ENCODE data around the gene BBX.

Gene BBX

DNA sequence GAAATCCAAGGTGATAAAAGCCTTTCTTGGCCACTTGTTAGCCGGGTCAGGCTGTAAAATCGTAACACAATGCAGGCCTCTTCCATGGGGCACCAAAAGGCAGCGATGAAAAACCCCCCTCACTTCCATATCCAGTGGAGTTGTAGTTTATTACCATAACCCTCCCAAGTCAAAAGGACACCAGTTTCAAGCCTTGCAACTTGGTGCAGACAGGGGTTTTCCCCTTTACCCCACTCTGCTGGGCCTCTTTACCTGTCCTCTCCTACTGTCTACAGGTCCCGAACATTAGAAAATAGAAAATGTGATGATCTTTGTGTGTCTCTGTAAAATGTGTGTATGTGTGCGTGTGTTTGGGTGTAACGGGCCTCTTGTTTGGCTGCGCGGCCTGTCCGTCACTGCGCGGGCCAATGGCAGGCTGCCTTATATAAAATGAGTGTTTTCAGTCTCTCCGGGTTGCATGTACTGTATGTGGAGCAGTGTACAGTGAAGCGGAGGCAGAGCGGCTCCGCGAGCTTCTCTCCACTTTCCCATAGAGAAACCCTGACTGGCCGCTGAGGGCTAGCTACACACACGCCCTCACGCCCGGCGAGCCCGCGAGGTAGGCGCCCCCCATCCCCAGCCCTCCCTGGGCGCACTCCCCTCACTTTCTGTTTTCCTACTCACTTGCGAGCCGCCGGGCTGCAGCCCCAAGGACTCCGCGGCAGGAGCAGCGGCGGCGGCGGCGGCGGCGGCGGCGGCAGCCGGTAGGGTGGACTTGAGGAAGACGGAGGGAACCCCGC, at the start of gene BBX:
Gene BBX (plus strand): TSS at position 453 of the 779 bp plus-strand sequence. CDS start 187,499 bp downstream, outside the sequence.
- DNase-seq, result peak; percentile 98

DNA sequence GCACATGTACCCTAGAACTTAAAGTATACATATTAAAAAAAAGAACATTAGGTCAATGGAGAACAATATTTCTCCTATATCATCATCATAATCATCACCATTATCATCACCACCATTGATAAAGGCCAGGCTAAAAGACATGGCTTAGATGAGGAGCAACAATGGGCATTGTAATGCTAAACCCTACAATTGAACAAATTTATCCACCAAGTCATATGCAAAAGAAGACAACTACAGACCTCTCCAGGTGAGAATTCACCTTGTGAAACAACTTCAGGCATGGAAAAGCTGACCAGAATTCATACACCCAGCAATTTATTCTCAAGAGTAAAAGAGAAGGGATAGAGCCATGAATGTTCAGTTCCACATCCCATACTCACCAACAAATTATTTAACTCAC, 46.3 kb upstream of the BBX start:
- DNase-seq, result no peak

DNA sequence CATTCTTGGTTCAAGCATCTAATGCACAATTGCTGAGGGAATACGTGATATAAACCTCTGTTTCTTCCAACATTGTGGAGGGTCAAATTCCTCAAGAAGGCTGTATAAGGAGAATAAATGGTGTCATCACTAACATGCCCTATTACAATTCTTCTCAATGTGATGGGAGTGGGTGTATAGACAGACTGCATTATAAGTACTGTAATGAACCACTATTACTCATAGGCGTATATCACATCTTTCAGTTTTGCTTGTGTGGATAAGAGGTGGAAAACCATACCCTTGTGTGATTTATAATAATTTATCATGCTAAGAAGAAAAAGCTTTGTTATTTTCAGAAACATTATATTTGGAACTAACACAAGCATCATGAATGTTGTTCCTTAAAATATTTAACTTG, 35.3 kb upstream of the BBX start:
- no peak for DNase-seq

DNA sequence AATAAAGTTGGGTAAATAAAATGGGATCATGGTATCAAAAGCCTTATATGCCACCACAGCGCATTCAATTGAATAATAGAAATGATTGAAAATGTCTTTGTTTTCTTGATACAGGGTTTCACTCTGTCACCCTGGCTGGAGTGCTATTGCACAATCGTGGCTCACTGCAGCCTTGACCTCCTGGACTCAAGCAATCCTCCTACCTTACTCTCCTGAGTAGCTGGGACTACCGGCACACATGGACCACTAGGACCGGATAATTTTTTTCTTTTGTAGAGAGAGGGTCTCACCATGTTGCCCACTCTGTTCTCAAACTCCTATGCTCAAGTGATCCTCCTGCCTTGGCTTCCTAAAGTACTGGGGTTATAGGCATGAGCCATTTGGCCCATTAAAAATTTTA, 33.8 kb upstream of the BBX start:
- DNase-seq, result no peak

DNA sequence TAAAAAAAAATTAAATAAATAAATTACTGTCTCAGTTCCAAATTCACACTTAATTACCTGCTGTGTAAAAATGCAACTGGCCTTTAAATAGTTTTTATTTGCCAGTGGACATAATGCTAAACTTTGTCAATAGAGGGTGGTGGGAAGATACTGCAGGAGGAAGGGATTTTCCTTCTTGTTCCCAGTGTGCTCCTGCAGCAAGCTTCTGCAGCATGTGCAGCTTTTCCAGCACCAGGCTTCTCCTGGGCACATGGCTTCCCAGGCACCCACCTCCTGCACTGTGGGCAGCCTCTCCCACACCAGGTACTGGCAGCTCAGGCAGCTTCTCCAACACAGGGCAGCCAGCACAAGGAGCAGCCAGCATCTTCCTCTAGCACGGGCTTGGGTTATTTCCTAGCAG, 29.6 kb upstream of the BBX start:
- DNase-seq, result no peak

DNA sequence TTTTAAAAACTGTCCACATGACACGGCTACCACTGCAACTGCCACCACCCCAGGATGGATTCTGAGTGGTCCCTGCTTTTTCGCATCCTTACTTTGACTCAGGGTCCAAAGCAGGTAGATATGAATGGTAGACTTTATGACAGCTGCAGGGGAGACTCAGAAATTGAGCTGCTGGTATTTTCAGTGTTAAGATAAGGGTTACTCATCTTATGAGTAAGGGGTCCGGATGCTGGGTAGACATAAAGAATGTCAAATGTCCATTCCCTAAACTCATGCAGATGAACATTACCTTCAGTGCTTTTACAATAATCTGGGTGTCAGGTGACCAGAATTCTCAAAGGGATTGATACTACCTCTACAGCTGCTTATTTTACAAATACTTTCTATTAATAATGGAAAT, 25.9 kb upstream of the BBX start:
- DNase-seq, result no peak

DNA sequence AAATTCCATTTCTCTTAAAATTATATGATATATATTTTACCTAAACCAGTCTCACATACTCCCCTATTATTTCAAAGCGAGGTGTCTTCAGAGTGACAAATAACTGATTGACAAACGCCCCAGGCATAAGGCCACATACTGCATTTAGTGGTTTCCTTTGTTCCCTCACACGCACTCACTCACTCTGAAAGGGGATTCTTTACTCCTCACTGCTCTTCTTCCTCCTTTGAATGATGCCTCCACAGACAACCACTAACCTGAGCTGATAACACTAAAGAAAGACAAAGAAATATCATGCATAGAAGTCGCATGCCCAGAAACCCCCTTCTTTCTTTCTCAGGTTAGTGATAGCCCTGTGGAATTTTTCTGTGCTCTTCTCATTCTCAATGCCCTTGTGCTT, 24.1 kb upstream of the BBX start:
- no peak for DNase-seq

DNA sequence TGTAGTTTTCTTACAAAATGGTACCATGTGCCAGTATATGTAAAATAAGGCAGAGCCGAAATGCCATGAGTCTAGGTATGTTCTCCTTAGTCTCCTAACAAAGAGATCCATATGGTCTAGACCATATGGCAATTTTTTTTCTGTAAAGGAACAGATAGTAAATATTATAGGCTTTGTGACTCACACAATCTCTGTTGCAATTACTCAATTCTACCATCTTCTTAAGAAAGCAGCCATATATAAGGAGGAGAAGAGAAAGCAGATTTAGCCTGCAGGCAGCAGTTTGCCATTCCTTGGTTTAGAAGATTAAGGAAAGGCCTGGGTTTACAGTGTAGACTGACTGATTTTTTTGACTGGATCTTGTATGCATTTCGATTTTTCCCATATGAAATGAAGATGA, 16.3 kb upstream of the BBX start:
- no peak for DNase-seq

DNA sequence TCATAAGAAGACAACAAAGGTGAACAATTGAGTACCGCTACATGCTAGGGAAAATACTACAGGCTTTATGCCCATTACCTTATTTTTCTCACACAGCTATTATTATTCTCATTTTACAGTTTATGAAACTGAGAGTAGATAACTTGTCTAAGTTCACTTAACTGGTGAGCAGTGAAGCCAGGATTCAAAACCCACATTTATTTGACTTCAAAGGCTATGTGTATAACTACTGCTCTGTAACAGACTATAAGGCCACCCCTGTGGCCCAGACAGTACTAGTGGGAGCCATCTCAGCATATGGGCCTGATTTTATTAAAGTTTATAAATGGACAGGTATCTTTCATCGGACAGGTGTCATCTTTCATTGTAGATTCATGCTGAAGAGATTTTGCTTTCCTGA, 14.4 kb upstream of the BBX start:
- no peak for DNase-seq

DNA sequence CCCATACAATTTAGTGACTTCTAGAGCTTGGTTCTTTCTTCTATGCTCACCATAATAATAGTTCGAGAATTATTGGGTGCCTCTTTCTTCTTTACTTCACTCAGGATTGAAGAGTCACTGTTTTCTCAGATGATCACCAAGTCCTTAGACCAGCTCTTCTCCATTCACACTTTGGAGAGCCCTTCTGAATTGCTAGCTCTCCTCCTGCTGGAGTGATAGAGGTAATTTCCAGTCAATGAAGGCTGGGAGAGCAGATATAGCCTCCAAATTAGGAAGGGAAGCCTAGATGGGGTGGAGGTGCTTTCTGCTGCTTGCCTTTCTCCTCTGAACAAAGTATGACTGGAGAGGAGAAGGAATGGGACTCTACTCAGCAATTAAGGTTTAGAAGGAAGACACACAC, 10.7 kb upstream of the BBX start:
- DNase-seq, result no peak

DNA sequence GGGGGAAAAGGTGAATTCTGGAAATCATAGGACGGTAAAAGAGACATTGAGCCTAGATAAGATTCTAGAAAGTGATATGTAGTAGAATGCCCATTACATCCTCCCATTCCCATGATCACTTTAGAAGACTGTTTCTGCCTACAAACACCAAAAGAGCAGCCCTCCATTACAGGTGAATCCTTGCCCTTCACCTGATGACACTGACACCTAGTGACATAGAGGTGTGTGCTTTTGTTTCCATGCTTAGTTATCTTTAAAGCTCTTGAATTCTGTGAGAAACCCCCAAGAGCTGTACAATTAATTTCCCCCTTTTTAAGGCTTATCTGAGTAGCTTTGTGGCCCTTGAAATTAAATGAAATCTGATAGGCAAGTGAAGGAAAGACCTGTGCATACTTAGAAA, 8.3 kb upstream of the BBX start:
- DNase-seq, result no peak

DNA sequence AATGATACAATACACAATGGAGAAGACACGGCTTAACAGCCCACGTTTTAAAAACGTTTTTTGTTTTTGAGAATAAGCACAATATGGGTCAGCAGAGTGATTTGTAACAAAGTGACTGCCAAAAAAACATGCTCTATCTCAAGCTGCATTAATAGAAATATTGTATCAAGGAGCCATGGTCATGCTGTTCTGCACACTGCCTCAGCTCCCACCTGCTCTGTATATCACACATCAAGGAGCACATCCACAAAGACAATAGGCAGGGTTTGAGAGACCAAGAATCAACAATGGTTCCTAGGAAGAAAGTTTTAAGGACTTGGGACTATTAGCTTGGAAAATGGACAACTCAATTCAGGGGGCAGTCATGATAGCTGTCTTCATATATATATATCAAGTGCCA, 6.3 kb upstream of the BBX start:
- no peak for DNase-seq

DNA sequence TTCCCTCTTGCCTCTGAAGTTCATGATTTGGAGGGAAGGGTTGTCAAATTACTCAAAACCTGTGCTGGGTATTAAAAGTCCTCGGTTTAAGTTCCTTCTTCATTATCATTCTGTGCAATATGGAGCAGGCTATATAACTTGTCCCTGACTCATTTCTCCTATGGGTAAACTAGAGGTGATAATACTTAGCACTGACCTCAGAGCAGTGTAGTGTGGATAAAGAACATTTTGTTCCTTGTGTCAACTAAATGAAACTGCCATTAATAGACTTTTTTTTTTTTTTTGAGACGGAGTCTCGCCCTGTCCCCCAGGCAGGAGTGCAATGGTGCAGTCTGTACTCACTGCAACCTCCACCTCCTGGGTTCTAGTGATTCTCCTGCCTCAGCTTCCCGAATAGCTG, 2.2 kb upstream of the BBX start:
- DNase-seq, result no peak

DNA sequence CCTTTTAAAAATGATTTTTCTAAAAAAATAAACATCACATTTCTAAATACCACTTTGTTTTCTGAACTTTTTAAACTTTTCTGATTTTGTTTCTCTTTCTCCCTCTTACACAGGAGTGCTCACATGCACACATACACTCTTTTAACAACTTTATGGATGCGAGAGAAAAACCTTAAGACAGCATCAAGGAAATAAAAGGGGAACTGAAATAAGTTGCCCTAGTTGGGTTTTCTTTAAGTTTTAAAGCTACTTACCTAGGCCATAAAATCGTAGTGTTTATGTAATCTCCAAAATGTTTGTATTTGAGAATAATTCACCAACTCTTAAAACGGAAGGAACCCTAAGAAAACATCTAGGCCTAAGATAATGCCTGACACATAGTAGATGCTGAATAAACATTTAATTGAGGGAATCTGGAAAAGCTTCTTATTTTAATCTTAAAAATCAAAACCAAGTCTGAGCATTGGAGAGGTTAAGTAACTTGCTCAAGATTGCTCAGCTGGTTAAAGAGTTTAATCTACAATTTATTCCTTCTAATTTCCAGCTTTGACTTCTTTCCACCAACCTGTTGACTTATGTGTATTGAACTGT, 1.2 kb upstream of the BBX start:
- no peak for DNase-seq

DNA sequence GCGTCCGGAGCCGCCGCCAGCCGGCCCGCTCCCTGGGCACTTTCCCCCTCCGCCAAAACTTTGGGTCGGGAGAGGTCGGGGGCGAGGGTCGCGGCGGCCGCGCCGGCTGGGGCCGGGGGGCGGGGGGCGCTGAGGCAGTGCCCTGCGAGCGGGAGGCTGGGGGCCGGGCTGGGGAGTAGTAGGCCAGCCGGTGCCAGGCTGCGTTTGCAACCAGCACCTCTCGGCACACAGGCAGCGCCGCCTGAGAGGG, 452 bp downstream of the BBX start:
- no peak for DNase-seq

DNA sequence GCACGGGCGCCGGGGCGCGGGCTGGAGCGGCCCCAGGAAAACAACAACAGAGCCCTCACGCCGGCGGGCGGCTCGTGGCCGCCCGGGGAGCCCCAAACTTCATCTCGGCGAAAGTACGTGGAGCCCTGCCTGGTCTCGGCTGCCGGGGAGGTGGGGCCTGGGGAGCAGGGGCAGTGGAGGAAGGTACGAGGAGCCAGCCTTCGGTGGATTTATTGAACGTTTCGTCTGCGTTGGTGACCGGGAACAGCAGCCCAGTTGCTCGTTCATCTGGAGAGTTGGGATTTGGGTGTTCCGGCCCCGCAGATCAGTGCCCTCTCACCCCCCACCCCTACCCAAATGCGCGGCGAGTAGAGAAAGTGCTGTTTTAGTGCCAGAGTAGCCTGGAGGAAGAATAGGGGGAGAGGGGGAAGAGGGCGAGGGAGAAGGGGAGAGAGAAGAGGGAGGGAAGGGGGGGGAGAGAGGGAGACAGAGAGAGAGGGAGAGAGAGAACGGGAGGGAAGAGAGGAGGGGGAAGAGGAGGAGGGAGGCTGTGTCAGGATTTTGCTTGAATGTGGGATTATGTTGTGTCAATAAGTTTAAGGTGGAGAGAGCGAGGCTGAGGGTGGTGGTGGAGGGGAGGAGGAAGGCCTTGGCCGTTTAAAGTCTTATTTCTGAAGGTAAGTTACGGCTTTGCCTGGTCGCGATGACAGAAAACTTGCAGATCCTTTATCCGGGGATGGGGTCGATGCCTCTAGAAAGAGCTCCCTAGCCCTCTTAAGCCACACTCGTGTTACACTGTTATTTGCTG, 970 bp downstream of the BBX start:
- peak; percentile 74 for DNase-seq

DNA sequence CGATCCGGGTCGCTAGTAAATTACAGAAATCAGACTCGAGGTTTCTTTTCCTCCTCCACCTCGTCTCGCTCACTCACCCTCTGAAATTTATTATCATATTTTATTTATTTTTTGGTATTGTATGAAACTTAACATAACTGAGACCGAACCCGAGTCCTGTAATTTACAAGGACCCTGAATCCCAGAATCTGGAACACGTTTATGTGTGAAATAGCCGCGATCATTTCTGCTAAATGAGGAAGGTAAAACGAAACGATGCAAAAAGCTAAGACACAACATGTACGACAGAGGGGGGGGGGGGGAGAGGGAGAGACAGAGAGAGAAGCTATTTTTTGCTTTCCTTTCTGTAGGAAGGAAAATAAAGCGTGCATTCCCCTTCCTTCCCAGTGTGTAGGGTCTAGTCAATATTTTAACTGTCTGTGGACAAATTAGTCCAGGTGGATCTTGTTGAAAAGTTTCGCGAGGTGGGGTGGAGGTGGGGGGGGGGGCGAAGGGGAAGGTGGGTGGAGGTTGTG, 1.6 kb downstream of the BBX start:
- DNase-seq, result no peak

DNA sequence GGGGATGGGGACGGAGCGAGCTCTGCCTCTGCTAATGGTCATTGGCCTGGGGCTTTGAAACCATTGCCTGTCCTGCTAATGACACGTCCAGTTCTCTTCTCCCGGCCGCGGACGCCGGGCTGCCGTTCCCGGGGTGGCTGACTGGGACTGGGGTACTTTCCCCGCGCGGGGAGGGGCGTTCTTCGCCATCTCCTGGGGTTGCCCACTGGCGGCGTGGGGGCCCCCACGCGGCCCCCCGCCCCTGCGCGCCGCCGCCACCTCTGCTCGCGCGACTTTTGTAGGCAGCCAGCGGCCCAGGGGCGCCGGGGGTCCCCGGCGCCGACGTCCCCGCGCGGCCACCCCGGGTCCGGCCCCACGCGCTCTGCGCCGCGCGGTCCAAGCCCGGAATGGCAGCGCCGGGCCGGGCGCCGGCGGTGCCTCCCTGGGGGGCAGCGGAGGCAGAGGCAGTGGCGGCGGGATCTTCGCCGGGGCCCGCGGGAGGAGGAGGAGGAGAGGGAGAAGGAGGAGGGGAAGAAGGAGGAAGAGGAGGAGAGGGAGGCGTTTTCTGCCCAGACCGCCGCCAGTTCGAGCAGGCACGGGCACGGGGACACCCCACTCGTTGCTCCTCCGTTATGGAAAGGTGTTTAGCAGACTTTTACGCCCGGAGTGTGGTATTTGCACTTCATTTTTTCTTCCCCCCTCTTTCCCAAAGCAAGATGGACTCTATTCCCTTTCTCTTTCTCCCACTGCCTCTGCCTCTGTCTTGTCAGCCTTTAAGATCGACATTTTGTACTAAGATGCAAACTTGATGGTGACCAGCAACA, 2.3 kb downstream of the BBX start:
- peak; percentile 62 for DNase-seq

DNA sequence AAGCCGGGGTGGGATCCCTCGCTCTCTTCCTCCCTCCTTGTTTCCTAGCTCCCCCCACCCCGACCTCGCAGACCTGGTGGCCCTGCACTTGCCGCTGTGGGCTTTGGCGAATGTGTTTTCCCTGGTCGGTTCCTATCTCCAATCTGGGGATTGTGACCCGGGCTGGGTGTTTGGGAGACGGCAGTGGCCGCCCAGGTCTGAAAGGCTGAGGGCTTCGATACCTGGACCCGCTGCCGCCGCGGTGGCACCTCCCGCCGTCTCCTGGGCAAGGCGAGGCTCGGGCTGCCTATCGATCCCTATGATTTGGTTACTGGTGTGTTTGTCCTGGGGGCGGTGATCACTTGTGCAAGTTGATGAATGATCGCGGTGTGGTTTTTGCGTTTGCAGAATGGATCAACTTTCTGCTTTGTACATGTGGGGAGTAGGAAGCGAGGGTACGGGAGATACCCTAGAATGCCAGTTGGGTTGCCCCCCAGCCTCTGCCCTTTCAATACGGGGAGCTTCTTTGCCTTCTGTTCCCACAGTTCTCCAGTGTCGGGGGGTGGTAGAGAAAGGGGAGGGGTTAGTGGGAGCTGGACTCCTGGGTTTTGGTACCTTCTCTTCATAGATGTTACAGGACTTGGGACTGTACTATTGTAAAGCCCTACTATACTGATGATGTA, 3.0 kb downstream of the BBX start:
- peak; percentile 44 for DNase-seq

DNA sequence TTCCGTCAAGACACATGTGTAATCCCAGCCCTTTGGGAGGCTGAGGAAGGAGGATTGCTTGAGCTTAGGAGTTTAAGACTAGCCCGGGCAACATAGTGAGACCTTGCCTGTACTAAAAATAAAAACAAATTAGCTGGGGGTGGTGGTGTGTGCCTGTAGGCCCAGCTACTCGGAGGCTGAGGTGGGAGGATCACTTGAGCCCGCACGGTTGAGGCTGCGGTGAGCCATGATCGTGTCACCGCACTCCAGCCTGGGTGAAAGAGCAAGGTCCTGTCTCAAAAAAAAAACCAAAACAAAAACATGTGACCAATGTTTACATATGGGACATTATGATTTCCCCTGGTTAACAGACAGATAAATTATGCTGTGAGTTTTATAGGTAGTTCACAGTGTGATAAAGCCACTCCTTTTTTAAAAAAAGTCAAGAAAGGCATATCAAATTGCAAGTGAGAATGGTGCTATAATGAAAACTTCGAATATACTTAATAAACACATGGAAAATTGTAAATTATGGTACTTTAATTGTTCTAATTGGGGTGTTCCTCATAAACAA, 9.2 kb downstream of the BBX start:
- DNase-seq, result no peak

DNA sequence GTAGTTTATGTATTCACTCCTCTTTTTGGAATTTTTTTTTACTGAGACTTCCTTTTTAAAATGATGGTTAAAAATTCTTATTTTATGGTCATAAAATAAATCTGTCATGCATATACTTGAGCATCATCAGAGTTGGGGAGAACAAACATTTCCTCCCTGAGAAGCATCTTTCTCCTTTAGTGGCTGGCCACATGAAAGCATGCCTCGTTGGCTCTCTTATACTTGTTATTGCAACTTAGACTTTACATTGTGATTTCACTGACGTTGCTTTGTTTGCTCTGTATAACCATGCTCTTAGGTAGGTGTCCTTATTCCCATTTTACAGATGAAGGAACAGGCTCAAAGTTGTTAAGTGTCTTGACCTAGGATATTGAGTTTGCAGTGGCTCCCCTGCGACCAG, 18.1 kb downstream of the BBX start:
- no peak for DNase-seq

DNA sequence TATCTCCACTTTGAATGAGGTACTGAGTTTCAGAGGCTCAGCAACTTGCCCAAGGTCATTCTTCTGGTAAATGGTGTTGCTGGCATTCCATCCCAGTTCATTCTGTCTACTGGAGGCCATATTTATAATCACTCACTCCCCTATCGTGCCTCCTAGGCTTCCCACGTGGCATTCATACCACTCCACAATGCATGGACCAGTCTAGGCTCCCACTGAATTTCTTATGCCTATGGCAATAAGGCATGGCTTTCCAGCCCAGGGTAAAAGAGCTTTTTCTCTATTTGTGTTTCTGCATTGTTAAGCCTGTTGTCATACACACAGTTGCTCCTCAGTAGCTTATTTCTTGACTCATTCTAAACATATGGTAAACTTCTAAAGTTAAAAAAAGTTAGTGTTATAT, 19.9 kb downstream of the BBX start:
- DNase-seq, result no peak

DNA sequence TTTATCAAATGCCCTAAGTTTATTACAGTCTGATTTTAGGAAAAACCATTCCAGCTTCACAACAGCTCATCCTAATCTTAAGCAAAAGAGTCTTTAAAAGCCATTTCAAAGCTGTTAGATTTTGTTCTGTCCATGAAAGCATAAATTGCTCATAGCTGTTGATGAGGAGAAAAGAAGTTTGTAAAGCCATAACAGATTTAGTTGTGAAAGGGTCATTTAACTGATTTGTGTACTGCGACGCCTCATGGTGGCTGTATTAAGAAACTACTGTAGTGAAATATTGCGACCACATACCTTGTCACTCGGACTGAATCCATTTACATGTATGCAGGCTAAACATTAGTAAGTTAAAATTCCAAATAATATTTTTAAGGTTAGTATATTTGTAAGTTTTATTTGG, 20.9 kb downstream of the BBX start:
- DNase-seq, result no peak

Measured in activated T-cell treated with anti-CD3 and anti-CD28 coated beads, Interleukin-2, amount 50 U/mL, for 1 hour (primary cell).